Raji (cell line): ENCODE measurements around the gene MACROD2.

Experiments
- POLR2A ChIP-seq: IDR thresholded peaks from 2 replicates; pipeline ENCODE4 v1.6.1; 2011; ENCODE audit warnings: low read depth, low read length, control low read depth; ENCODE audit not compliant: insufficient read depth

The MACROD2 gene

DNA sequence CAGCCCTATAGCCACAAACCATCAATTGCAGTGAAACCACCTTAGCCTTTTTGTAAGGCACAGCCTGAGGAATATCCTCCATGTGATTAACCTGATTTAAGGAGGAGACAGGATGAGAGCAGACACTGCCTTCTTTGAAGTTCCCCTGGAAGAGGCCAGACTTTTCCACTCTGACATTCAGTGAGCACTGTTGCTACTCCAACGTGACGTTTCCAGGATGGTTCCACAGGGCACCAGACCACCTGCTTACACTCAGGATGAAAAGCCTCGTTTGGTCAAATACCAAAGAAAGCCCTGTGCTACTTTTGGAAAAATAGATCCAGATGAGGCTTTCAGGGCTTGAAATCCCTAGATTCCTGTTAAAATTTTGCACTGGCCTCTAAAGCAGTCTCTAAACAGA, 1444.2 kb downstream of the MACROD2 start:
- TF ChIP-seq POLR2A = no peak

DNA sequence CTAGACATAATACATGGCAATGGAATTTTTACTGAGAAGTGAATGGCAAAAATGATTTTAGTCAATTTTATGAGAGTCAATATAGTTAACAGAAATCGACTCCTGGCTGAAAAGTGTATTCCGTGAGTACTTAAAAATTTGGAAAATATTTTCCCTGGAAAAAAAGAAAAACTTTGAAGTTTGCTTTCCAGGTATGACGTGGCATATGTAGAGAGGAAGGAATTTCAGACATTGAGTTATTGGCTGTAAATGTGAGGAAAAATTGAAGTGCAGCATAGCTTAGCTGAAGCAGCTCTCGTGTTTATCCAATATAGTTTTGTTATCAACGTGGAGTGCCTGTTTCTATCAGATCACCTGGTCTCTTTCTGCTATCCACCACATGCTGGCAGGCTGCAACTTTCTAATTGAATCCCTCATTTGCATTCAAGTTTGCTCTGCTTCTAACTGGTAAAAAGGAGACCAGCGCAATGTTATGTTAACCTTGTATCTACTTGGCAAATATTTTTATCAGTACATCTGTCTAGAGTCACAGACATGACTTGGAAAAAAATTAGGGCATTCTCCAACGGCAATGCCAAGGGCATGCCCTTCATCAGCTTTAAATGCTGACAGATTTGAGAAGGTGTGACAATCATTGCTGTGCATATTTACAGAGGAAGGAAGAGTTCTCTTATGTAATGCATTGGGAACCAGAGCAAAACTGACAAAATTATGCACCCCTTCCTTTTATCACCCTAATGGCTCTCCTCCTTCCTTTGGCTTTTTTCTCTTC, 1444.9 kb downstream of the MACROD2 start:
- no peak for TF ChIP-seq POLR2A

DNA sequence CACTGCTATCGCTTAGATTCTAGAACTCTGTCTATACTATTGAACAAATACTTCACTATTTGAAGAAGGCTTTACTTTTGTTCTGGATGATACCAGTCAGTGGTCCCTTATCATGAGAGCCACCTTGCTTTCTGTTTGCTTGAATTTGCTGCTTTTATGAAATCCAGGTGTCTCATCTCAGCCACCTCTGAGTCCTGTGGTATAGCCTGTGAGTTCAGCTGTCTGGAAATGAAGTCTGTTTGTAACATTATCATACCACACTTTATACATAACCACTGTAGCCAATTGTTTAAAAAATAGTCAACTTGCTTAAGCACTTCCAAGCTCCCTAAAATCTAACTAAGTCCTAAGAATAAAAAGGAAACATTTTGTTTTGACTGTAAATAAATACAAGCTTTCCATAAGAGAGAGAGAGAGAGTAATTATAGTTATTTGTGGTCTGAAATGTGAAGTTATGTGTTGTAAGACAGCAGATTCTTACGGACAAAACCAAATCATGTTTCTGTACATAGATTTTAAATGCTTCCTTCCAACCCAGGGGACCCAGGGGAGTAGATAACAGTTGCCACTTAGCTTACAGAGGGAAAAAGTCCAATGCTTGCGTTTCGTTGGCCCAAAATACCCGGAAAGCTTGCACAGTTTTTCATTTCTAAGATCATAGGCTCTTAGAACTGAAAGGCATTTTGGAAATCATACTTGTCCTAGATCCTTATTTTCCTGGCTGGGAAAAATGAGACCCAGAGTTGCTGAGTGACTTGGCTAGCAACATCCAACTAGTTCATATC, 1449.9 kb downstream of the MACROD2 start:
- TF ChIP-seq POLR2A = no peak

DNA sequence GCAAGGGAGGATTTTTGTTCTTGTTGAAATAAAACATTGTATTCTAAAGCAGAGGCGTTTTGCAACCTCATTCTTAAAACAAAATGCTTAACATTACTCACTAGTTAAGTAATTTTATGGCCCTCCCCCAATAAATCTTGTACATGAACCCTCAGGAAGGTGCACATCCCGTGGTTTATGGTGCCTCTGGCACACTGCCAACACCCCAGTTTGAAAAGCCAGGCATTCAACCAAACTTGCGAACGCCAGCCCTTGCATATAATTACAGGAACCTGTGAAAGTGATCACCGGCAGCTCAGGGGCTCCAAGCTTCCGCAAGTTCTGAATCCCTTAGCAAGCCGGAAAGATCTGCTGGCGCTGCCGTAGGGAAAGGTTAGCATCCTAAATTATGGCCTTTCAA, 1451.1 kb downstream of the MACROD2 start:
- TF ChIP-seq POLR2A = no peak

DNA sequence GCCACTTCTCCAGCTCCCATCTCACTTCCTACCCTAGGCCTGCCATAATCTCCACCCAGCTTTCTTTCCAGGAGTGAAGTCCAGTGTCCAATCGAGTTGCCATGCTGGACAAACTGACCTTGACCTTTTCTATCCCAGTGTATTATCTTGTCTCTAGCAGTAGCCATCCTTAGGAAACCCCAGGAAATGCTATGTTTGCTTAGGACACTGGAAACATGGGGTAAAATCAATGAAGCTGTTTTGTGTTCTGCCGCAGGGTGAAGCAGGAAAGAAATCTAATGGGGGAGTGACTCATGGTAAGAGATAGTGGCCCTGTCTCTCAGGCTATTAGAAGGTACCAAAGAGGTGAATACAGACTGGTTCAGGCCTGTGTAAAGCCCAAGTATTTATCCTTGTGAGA, 1452.2 kb downstream of the MACROD2 start:
- TF ChIP-seq POLR2A = no peak

DNA sequence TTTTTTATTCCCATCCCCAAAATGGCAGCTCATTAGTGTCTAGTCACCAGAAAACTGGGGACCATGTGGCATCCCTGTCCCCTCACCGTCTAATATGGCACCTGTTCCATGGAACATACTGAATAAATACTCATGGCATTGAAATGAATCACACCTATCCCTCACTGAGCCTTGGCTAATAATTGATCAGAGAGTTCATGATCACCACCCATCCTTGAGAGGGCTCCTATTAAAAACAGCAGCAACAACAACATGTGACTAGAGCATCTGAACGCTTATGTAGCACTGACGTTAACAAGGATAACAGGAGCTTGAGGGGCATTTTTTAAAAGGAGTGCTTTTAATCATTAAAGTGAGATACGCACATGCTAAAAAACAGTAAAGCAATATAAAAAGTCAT, 1453.7 kb downstream of the MACROD2 start:
- no peak for TF ChIP-seq POLR2A

DNA sequence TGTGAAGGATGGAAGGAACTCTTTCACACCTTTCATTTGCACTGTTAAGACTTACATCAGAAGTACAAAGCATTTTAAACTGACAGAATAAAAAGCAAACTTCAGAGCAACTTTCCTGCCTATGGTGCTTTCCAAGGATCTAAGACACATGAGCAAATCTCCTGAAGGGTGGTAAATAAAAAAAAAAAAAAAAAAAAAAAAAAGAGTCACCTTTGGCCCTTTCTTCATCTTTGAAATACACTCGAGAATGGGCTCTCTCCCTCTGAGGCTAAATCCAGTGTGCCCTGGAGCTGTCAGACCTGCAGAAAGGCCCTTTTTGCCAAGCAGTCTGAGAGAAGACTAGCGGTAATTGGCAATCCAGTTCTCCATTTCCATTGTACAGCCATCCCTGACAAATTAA, 1455.9 kb downstream of the MACROD2 start:
- no peak for TF ChIP-seq POLR2A

DNA sequence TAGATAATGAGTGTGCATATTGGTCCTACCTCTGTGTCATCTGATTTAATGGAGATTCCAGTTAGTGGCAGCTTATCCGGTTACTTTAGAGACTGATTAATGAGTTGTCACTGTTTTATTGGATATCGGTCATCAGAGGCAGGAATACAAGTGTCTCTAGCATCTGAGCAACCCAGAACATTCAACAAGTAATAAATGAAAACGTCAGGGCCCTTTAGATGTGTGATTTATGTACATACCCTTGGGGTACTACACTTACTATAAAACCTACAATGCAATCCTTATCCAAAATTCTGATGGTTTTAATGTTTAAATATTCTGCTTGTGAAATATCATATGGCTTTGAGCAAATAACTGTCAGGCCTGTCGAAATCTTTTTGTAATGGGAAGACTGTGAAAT, 1460.0 kb downstream of the MACROD2 start:
- no peak for TF ChIP-seq POLR2A

DNA sequence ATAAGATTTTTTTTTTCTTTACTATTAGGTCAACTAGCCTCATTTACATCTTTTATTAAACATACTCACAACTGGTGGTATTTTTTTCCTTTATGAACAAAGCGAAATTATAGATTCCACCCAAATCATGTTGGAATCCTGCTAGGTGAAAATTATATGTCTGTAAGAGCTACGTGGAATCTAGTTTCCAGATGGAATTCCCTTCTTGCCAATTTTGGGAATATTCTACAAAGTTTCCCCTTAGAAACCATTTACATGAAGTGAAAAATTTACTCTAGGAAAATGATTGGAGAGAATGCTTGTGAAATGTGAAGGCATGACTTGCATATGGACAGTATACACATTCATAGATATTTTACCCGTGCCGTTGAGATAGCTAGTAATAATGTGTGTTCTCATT, 1466.6 kb downstream of the MACROD2 start:
- no peak for TF ChIP-seq POLR2A

DNA sequence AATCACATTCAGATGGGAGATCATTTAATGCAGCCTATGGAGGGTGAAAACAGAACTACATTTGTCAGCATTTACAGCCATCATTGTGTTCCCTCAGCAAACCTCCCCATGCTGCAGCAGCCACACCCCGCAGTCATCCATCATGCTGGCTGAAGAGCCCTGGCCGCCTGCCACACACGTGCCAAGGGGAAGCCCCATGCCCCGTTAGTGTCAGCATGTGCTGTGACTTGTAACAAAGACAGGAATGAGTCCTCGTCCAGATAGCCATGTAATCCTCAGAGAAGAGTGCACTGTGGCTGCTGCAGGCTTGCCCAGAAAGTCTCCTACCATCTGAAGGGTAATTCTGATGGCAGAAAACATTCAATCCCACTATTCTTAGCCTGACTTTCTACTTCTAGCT, 1480.2 kb downstream of the MACROD2 start:
- TF ChIP-seq POLR2A = no peak

DNA sequence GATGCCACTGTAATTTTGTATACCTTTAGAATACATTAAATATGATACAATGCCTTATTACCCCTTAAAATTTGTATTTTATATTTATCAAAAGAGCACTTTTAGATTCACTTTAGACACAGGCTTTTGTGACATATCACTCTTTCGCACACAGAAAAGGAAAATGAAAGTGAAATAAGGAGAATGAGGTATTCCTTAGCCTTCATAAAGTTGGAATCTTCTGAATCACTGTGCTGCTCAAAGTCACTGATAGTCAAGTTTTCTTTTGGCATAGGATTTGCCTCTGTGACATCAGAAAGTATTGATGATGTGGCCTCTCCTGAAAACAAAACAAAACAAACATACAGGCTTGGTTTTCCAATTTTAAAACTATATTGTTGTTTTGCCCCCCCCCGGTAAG, 1480.9 kb downstream of the MACROD2 start:
- no peak for TF ChIP-seq POLR2A

DNA sequence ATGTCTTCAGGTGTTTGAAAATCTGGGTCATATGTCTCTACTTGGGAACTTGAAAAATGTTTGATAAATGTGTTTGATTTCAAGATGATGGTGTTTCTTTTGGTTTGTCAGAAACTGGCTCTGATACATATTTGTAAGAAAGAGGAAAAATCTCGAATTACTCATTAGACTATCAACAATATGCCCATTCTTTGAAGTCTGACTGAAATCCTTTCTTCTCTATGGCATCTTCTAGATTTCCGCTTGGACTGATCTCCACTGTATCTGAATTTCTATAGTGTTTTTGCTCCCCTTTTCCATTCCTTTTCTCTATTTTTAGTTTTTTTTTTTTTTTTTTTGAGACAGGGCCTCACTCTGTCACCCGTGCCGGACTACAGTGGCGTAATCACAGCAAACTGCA, 1481.5 kb downstream of the MACROD2 start:
- TF ChIP-seq POLR2A = no peak

DNA sequence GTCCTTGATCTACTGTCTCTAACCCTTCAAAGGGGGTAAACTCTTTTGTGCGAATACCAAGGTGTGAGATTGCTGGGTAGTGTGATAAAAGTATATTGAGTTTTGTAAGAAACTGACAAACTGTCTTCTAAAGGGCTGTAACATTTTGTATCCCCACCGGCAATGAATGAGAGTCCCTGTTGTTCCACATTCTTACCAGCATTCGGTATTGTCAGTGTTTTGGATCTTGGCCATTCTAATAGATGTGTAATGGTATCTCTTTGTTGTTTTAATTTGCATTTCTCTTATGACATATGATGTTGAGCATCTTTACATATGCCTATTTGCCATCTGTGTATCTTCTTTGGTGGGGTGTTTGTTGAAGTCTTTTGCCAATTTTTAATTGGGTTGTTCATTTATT, 1487.2 kb downstream of the MACROD2 start:
- TF ChIP-seq POLR2A = no peak

DNA sequence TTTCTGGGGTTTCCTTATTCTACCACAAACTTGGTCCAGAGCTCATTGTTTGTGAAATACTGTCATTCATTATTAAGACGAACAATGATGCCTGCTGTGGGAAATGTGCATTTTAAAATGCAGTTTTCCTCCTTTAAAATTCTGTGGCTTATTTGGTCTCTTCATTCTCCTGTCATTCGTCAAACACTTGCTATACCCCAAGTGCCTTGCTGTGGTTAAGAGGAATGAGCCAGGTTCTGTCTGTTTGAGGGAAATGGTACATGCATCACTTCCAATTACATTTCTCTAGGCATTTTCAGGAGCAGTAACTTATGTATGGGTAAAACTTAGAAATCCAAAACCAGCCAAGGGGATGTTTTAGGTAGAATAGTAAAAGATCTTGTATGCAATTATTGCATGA, 1490.2 kb downstream of the MACROD2 start:
- no peak for TF ChIP-seq POLR2A

DNA sequence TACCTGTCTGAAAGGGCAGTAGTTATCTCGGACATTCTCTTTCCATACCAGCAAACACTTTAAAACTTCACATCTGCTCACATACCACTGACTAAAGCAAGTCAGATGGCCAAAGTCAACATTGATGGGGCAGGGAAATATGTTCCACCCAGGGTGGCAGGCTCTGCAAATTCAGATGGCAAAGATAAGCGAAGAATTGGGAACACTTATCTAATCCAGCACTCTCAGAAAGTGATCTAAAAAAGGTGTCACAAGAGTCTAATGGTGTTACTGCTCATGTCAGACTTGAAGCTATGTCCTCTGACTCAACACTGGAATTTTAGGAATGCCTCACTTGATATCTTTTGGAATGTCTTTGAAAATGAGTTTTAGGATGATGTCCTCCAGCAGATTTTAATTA, 1491.7 kb downstream of the MACROD2 start:
- TF ChIP-seq POLR2A = no peak

DNA sequence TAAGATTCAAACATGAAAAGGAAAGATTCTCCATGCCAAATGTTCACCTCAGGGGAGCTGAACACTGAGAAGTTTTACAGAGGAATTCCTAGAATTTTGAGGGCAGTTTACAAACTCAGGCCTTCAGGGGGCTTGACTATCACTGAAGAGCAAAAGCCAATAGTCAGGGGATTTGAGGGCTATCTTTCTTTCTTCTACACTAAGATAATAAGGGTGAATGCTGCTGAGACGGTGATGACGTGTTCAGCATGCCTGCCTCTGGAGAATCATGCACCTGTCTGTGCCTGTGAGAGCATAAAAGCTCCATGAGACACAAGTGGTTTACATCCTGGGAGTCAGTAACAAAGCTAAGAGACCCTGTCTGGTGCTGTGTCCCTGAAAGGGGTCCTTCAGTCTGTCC, 1492.4 kb downstream of the MACROD2 start:
- no peak for TF ChIP-seq POLR2A
